ENCODE data around the gene PSMD3.

- TF ChIP-seq, protein P1, sequence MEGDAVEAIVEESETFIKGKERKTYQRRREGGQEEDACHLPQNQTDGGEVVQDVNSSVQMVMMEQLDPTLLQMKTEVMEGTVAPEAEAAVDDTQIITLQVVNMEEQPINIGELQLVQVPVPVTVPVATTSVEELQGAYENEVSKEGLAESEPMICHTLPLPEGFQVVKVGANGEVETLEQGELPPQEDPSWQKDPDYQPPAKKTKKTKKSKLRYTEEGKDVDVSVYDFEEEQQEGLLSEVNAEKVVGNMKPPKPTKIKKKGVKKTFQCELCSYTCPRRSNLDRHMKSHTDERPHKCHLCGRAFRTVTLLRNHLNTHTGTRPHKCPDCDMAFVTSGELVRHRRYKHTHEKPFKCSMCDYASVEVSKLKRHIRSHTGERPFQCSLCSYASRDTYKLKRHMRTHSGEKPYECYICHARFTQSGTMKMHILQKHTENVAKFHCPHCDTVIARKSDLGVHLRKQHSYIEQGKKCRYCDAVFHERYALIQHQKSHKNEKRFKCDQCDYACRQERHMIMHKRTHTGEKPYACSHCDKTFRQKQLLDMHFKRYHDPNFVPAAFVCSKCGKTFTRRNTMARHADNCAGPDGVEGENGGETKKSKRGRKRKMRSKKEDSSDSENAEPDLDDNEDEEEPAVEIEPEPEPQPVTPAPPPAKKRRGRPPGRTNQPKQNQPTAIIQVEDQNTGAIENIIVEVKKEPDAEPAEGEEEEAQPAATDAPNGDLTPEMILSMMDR (conservative IDR thresholded peaks at IDR 0.05 in 1 of 2, IDR thresholded peaks at IDR 0.05 in 1 of 2; ENCODE audit: low read depth in 1 of 2, low read length in 2 of 2): no peak
- TF ChIP-seq EZH2 (IDR thresholded peaks at IDR 0.05; ENCODE audit: low read length, missing control alignments): no peak
Observed at GRCh38 chr17:39955726-39956225, 24.8 kb upstream of the PSMD3 start.
